Inflammatory macrophage treated with lipopolysaccharide for 1 hour (primary cell): ENCODE data around the gene VPS26C.

Source experiments
- DNase-seq, 2 donors: peaks; one replicate each; pipeline ENCODE4 v3.0.0-alpha.2; 2020 to 2022

VPS26C gene

DNA sequence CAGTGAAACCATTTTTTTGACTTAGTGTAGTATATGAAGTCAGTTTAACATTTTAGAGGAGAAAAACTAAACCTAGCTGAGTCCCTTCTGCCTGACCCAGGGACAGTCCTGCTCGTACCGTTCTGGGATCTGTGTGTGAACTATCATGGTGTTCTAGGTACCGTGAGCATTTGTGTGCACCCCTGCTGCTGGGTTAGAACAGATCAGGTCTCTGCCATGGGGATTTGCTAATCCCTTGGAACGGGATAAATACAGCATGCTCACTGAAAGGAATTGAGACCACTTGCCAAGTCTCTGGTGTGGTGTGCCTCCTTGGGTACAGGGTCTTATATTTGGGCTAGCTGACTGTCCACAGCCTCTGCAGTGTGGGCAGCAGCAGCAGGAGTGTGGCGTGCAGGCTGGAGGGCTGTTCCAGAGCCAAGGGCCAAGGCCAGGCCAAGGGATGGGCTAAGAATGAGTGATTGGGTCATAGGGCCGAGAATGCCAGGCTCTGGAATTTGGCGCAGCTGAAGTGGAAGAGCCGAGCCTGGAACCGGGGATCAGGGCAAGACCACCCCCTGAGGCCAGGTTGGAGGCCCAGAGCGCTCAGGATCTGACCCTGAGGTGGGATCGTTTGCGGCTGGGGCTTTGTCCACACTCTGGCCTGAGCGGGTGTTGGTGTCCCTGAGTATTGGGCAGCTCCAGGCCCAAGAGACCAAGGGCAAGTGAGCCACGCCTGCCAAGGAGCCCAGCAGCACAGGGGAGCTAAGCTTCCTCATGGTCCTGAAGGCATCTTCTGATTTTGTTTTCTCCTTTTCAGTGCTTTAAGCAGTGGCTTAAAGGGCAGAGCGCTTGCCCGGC, 66.3 kb downstream of the VPS26C start:
- no peak for DNase-seq

DNA sequence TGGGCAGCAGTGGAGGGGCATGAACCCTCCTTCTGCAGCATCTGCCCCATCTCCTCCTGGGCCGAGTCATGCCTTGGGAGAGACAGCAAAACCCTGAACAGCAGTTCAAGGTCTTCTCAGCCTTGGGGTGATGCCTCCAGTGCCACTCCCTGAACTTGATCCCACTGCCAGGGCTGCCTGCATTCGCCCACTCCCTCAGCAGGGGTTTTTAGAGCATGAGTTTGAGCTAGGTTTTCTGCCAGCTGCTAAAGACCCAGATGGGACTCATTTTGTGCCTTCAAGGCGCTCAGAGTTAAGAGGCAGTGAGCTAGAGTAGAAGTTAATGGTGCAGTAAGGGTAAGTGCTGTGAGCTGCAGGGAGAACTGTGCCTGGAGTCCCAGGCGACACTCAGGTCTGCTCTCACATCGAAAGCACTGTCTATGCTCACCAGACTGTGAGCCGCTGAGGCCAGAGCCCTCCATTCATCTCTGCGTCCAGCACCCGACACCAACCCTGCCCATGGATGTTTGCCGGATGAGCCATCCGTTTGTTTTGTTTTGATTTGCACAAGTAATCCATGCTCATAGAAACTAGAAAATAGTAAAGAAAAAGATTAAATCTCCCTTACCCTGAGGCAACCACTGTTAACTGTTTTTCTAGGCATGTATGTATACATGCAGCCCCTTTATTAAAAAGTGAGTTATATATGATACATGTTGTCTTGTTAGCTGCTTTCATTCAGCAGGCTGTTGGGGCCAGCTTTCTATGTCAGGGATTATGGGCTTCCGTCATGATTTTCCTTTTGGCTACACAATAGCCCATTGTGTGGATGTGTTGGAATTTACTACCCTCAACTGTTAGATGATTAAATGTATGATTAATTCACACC, 67.8 kb downstream of the VPS26C start:
- no peak for DNase-seq

DNA sequence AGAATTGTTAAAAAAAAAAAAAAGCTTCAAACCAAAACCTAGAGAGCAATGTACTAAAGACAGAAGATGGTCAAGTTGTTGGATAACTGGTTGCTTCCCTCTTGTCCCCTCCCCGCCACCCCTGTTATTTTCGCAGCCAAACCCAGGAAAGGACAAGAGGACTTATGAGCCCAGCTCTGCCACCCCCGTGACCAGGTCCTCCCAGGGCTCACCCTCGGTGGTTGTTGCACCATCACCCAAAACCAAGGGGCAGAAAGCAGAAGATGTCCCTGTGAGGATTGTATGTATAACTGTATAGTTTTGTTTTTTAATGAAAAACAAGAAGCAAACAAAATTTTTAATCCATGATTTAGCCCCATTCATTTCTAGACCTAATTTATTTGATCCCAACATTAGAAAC, 69.4 kb downstream of the VPS26C start:
- peak; percentile 12 to 25 for DNase-seq

DNA sequence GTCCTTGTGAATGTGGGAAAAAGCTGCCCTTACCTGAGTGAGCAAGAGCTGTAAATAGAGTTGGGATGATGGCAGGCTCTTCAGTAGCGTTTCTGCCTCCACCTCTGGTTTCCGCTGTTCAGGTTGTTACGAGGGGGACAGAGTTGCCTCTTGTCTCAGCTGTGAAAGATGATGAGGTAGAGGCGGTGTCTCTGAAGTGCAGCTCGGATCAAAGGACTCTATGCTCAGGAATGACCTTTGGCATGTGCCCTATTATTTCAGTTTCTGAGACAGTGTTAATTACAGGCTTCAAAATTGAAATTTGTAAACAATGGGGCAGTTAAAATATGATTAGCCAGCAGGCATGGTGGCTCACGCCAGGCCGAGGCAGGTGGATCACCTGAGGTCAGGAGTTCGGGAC, 70.3 kb downstream of the VPS26C start:
- no peak for DNase-seq

DNA sequence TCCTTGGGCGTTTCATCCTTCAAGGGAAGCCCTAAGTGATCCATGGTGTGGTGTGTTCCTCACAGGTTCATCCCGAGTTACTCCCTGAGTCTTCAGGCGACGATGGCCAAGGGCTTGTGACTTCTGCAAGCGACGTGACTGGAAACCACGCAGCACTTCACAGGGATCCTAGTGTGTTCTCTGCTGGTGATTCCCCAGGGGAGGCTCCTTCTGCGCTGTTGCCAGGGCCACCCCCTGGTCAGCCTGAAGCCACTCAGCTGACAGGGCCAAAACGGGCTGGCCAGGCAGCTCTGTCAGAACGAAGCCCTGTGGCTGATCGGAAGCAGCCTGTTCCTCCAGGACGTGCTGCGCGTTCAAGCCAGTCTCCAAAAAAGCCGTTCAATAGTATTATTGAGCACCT, 71.5 kb downstream of the VPS26C start:
- DNase-seq = no peak

DNA sequence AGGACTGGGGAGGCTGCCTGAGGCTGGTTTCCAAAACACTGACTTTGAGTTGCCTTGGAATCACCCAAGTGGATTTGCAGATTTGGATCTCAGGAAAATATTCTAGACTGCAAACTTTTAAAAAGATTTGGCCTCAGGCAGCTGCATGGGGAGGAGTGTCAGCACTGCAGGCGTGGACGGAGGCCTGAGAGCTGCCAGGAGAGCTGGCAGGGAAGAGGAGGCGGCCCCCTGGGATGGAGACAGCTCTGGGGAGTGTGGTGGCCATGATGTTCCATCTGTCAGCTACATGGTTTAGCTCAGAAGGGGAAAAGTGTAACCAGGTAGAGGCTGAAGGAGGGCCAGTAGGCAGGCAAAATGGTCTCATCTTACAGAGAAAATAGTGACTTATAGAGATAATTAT, 72.1 kb downstream of the VPS26C start:
- no peak for DNase-seq

DNA sequence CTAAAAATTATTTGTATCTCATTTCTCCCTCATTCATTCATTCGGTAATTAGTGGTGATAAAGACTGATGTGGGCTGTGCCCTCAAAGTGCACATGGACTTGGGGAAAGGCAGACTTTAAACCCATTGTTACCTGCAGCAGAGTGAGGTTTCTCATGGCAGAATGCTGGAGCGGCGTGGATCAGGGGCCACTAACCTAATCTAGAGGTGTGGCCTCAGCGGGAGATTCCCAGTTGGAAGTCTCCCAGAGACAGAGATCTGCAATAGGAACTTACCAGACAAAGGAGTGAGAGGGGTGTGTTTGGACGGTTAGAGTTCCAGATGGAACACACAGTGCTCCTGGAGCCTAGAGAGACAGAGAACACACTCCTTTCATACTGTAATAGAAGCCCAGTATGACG, 73.5 kb downstream of the VPS26C start:
- DNase-seq = no peak

DNA sequence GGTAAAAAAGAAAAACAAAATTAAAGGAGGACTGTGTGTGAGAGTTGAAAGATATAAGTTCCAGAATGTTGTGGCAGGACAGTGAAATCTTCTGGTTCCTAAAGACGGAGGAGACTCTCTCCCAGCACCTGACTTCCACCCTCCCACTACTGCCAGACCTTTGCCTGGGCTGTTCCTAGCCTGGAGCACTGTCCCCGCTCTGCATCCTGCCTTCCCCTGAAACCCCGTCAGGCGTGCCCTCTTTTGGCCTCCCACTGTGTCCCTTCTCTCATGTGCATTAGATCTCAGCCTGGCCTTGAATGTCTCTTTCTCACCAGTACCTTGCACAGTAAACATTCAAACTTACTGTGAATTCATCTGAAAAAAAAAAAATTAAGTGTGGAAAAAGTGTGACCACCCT, 74.1 kb downstream of the VPS26C start:
- no peak for DNase-seq

DNA sequence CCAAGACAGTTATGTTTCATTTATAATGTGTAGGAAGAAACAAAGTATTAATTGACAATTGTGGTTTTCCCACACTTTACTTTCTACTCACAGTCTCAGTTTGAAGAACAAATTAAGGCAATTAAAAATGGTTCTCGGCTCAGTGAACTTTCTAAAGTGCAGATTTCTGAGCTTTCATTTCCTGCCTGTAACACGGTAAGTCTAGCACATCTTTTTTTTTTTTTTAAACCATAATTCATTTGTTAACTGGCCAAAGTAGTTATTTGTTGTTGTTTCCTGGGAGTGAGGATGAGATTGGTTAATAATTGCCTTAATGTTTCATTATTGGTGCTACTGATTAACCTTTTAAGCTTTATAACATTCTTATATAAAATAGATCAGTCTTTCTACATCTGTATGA, 75.1 kb downstream of the VPS26C start:
- DNase-seq = no peak

DNA sequence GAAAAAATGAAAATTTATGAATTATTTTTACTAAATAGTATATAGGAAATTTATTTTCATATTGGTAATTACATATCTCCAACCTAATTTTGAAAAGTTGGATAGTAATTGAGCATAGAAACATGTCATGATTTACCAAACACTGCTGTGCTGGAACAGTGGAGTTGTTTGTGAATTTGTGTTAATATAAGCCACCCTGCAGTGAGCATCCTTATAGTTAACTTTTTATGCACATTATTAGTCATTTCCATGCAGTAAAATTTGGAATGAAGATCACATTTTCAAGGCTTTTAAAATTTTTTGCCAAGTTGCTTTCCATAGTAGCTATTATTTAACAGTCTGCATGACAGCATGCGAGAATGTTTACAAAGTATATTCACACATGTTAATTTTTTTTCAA, 78.3 kb downstream of the VPS26C start:
- no peak for DNase-seq

DNA sequence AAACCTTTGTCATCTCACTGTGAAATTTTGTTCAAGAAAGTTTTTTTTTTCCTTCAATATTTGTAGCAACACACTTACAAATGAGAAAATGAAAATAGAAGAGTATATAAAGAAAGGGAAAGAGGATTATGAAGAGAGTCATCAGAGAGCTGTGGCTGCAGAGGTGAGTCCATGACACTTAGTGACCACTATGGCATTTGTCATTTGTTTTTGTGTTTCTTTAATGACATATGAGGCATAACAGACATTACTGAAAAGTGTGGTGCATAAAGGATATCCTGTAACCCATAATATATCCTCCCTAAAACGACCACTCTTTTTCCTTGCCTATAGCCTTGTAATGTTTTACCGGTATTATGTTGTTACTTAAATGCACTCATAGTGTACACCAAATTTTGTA, 80.2 kb downstream of the VPS26C start:
- DNase-seq = no peak

DNA sequence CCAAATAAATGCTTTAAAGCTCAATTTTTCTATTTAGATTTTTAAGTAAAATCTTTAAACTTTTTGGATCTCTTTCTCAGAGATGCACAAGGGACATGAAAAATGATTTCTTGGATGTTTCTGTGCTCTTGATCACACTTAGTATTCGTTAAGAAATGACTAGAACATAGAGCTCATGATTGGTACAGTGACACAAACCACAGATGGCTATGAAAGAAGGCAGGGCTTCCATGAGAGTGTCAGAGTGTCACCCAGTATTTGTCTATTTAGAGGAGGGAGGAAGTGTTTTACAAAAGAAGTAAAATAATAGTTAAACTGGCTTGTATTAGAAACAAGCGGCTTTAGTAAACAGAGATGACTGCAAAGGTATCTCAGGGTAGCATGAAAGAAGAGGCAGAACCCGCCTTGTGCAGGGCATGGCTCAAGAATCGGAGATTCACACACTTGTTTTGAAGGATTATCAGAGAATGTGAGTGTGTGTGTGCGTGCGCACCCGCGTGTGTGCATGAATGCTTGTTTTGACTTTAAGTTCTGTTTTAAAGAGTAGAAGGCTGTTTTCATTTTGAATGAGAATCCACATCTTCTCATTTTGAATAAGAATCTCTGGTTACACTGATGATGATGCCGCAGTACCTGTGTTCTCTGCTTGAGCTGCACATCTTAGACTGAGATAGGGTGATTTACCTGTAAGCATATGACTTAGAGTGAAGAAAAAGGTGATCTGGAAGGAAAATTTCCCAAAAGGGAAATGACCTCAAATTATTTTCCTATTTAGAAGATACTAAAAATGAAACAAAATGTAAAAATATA, 82.1 kb downstream of the VPS26C start:
- DNase-seq = no peak

DNA sequence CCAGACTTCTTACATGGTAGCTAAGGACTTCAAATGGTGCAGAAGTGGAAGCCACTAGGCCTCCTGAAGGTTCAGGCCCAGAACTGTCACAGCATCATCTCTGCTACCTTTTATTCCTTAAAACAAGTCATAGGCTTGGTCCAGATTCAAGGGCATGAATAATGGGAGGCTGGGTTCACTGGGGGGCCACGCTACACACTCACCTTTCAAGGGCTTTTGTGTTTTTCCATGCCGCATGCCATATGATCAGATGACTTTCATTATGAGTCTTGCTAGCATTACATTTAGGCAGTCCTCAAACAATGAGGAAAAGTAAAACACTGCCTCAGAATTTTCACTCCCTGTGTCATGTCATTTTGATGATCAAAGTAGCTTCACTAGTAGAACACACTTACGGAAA, 83.4 kb downstream of the VPS26C start:
- no peak for DNase-seq

DNA sequence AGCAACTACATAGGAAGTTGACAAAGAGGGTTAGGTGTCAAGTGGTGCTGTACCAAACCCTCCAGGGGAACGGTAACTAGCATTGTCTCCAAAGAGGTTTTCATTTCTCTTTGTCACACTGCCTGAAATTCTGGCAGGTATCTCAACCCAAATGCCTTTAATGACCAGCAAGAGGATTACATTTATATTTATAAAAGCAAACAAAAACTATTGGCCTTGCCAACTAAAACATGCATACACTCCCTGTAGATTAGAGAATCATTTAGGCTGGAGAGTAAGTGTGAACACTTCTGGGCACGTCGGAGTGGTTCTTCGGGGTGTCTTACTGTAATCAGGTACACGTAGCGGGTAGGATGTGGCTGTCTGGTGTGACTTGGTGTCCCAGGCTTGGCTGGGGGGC, 84.9 kb downstream of the VPS26C start:
- no peak for DNase-seq

DNA sequence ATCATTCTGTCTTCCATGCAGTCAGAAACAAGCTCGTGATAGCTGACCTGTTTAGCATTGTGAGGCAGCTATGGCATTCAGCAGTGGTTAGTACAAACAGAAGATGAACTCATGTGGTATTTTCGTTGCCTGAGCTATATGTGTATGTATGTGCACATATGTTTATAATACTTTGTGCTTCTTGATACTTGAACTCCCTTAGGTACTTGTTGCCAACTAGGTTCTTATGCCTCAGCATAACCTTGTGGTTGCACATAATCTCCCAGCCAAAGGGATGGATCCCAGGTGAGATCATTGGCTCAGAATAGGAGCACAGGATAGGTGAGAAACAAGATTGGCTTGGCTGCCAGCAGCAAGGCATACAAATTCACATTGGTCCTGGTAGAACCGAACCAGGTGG, 86.1 kb downstream of the VPS26C start:
- DNase-seq = no peak

DNA sequence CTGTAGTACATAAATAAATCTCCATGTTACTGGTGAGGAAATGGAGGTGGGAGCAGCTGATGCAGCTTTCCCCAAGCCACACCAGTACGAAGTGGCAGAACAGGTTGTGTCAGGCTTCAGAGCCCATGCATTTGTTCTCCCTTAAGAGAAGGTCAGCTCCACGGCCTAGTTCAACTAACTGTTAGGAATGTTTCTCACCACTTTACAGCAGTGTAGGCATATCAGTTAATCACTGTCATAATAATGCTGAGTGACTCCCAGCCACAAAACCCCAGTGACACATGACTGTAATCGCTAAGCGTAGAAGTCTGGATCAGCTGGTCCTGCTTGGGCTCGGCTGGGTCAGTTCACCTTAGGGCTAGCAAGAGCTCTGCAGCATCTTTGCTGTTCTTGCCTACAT, 90.4 kb downstream of the VPS26C start:
- DNase-seq = no peak
